ENCODE measurements around the gene FOXJ2. TPM values are rescaled to one million over a fixed set of nuclear protein-coding genes. Genes with fewer than 3 reads are reported as not detected.

Gene FOXJ2
- total RNA-seq, 4 donors from 2014 or later: 16.4 to 28.2 (median 20.4) TPM

- TF ChIP-seq, protein P1, sequence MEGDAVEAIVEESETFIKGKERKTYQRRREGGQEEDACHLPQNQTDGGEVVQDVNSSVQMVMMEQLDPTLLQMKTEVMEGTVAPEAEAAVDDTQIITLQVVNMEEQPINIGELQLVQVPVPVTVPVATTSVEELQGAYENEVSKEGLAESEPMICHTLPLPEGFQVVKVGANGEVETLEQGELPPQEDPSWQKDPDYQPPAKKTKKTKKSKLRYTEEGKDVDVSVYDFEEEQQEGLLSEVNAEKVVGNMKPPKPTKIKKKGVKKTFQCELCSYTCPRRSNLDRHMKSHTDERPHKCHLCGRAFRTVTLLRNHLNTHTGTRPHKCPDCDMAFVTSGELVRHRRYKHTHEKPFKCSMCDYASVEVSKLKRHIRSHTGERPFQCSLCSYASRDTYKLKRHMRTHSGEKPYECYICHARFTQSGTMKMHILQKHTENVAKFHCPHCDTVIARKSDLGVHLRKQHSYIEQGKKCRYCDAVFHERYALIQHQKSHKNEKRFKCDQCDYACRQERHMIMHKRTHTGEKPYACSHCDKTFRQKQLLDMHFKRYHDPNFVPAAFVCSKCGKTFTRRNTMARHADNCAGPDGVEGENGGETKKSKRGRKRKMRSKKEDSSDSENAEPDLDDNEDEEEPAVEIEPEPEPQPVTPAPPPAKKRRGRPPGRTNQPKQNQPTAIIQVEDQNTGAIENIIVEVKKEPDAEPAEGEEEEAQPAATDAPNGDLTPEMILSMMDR (IDR thresholded peaks at IDR 0.05): no peak
- TF ChIP-seq POLR2AphosphoS5 (IDR thresholded peaks at IDR 0.05): peak; percentile 22
- TF ChIP-seq EP300 (IDR thresholded peaks at IDR 0.05): no peak
- TF ChIP-seq POLR2A (IDR thresholded peaks at IDR 0.05): no peak
- peaks cover 0 to 19% of the 10 kb centered on the region in 2 donors for H3K36me3 ChIP-seq
- no peak for ATAC-seq
- H3K4me1 ChIP-seq: peaks cover 17 to 74% (median 48%) of the 10 kb centered on the region in 3 donors
- H3K27ac ChIP-seq: peak overlapping the region; percentile 32 to 100 (median 98)
- H3K4me3 ChIP-seq: peak overlapping the region in 1 of 2 donors; percentile 9
- no peaks in the 10 kb centered on the region for H3K27me3 ChIP-seq
- no peaks in the 10 kb centered on the region for H3K9me3 ChIP-seq
- WGBS, 2 donors (ENCODE audit: low coverage in 1 of 2): 52 to 55% methylated on average over 7 of the region's 8 CpGs
Observed at GRCh38 chr12:8036346-8036745, 3.8 kb downstream of the FOXJ2 start.

GRCh38 chr12:8037046-8037663 is 4.6 kb downstream of the FOXJ2 start:
- ATAC-seq: no peak
- TF ChIP-seq POLR2A (IDR thresholded peaks at IDR 0.05) (no peak), POLR2AphosphoS5 (IDR thresholded peaks at IDR 0.05) (no peak)
- H3K4me3 ChIP-seq: peak overlapping the region in 1 of 2 donors; percentile 9
- H3K9me3 ChIP-seq: no peaks in the 10 kb centered on the region
- 31% methylated on average over 3 to 6 of the region's 6 CpGs for WGBS, 2 donors (ENCODE audit: low coverage in 1 of 2)
- H3K27me3 ChIP-seq: no peaks in the 10 kb centered on the region
- H3K36me3 ChIP-seq: peaks cover 0 to 27% of the 10 kb centered on the region in 2 donors
- peaks cover 17 to 66% (median 48%) of the 10 kb centered on the region in 3 donors for H3K4me1 ChIP-seq
- peak overlapping the region; percentile 32 to 100 (median 98) for H3K27ac ChIP-seq

DNA sequence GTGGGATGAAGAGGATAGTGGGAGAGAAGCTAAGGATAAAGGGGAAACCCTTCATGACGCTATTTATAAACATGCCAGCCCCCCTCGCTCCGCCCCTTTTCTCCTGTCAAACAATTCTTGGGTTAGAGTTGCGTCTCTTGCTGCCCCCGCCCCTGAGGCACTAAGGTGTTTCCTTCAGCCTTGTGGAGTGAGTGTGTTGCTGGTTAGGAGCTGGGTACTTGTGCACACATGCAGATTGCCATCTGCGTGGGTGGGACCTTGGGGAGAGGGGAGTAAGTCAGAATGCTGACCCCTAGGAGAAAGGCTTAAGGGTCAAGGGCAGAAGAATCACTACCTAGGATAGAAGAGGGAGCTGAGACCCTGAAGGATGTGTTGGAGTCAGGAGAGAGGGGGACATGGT is 5.4 kb downstream of the FOXJ2 start:
- Histone ChIP-seq H3K4me1 (peaks cover 17 to 66% (median 48%) of the 10 kb centered on the region in 3 donors), H3K4me3 (peak overlapping the region in 1 of 2 donors; percentile 27), H3K9me3 (no peaks in the 10 kb centered on the region), H3K27me3 (no peaks in the 10 kb centered on the region), H3K36me3 (peaks cover 4 to 35% of the 10 kb centered on the region in 2 donors), H3K27ac (peak overlapping the region in 3 of 4 donors; percentile 98 to 100 (median 99))
- ATAC-seq: no peak
- TF ChIP-seq EP300 (IDR thresholded peaks at IDR 0.05) (no peak), POLR2A (IDR thresholded peaks at IDR 0.05) (no peak), POLR2AphosphoS5 (IDR thresholded peaks at IDR 0.05) (no peak)
- TF ChIP-seq, protein P1 (IDR thresholded peaks at IDR 0.05): no peak
- 41% methylated on average over 4 to 5 of the region's 6 CpGs for WGBS, 2 donors (ENCODE audit: low coverage in 1 of 2)

- peak; percentile 81 for ATAC-seq
- WGBS, 2 donors (ENCODE audit: low coverage in 1 of 2): 0% methylated on average over 6 of the region's 13 CpGs; no CpG with 5 or more reads in 1 of the 2 donors
- TF ChIP-seq POLR2AphosphoS5 (IDR thresholded peaks at IDR 0.05) (peak; percentile 63), POLR2A (IDR thresholded peaks at IDR 0.05) (no peak)
- Histone ChIP-seq H3K36me3 (peaks cover 4 to 43% of the 10 kb centered on the region in 2 donors), H3K9me3 (no peaks in the 10 kb centered on the region), H3K4me3 (peak overlapping the region in 1 of 2 donors; percentile 27), H3K27ac (peak overlapping the region in 3 of 4 donors; percentile 98 to 100 (median 99)), H3K4me1 (peaks cover 17 to 62% (median 47%) of the 10 kb centered on the region in 3 donors), H3K27me3 (no peaks in the 10 kb centered on the region)
Observed at GRCh38 chr12:8038659-8039114, 6.2 kb downstream of the FOXJ2 start.

DNA sequence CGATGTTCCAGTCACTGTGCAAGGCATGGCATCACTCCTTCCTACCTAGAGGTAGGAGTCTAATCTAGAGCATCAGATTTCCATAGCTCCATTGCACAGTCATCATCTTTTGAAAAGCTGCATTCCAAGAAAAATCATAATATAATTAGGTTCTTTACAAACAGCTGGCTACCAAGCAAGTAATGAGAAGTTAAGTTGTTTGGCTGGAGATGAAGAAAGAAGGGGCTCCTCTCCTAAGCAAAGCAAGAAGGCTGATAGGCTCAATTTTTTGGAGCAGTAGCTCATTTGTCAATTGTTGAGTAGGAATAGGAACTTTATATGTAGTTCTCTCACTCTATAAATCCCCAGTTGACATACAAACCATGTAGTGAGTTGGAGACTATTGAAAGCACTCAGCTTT is 8.3 kb downstream of the FOXJ2 start:
- no peak for ATAC-seq
- TF ChIP-seq, protein P1 (IDR thresholded peaks at IDR 0.05): no peak
- TF ChIP-seq POLR2AphosphoS5 (IDR thresholded peaks at IDR 0.05) (no peak), POLR2A (IDR thresholded peaks at IDR 0.05) (no peak), EP300 (IDR thresholded peaks at IDR 0.05) (no peak)
- WGBS, 2 donors (ENCODE audit: low coverage in 1 of 2): 71% methylated on average over 1 of the region's 1 CpG; no CpG with 5 or more reads in 1 of the 2 donors
- no peaks in the 10 kb centered on the region for H3K27me3 ChIP-seq
- H3K4me3 ChIP-seq: no peak overlapping the region
- H3K4me1 ChIP-seq: peaks cover 17 to 44% (median 32%) of the 10 kb centered on the region in 3 donors
- peaks cover 4 to 64% of the 10 kb centered on the region in 2 donors for H3K36me3 ChIP-seq
- H3K27ac ChIP-seq: no peak overlapping the region
- no peaks in the 10 kb centered on the region for H3K9me3 ChIP-seq

All from gastroesophageal sphincter (tissue), 4 donors.